Anterior cingulate cortex (tissue), 58 donors: ENCODE data around the gene SULT2B1.
"Not testable (repeated sequence)": the region's sequence is repeated elsewhere in the genome, so short reads cannot be mapped to it uniquely, and the experiment has no call there.

ENCODE experiments used
- DNase-seq, 58 donors: peaks; one replicate each; lab custom pipeline; 2025; lab: John Stamatoyannopoulos, UW

SULT2B1 gene

GRCh38 chr19:48524221-48524620 is 27.8 kb upstream of the SULT2B1 start:
- no peak for DNase-seq

- no peak for DNase-seq
These were observed 27.2 kb upstream of the SULT2B1 start for GRCh38 chr19:48524732-48525131.

GRCh38 chr19:48529156-48529555 is 22.8 kb upstream of the SULT2B1 start:
- DNase-seq = no peak

GRCh38 chr19:48530066-48530720 is 21.8 kb upstream of the SULT2B1 start:
- DNase-seq = no peak

GRCh38 chr19:48530770-48531169 is 21.2 kb upstream of the SULT2B1 start:
- no peak for DNase-seq

- no peak for DNase-seq
These were observed 18.2 kb upstream of the SULT2B1 start for GRCh38 chr19:48533770-48534169.

GRCh38 chr19:48537541-48537940 is 14.4 kb upstream of the SULT2B1 start:
- no peak for DNase-seq

GRCh38 chr19:48538057-48538456 is 13.9 kb upstream of the SULT2B1 start:
- not testable (repeated sequence) for DNase-seq

GRCh38 chr19:48539503-48540096 is 12.4 kb upstream of the SULT2B1 start:
- peak in 14 of 58 donors; percentile 2 to 77 (median 7) for DNase-seq

- peak in 4 of 58 donors; percentile 3 to 13 (median 6) for DNase-seq
These were observed 11.9 kb upstream of the SULT2B1 start for GRCh38 chr19:48540110-48540509.

- no peak for DNase-seq
These were observed 10.2 kb upstream of the SULT2B1 start for GRCh38 chr19:48541813-48542212.

- no peak for DNase-seq
These were observed 8.8 kb upstream of the SULT2B1 start for GRCh38 chr19:48543121-48543710.

- DNase-seq = no peak
These were observed 6.9 kb upstream of the SULT2B1 start for GRCh38 chr19:48544856-48545750.

- no peak for DNase-seq
These were observed 4.2 kb upstream of the SULT2B1 start for GRCh38 chr19:48547722-48548121.

GRCh38 chr19:48548253-48548911 is 3.6 kb upstream of the SULT2B1 start:
- no peak for DNase-seq

GRCh38 chr19:48549380-48549779 is 2.6 kb upstream of the SULT2B1 start:
- DNase-seq = no peak

GRCh38 chr19:48552406-48553322 is 692 bp downstream of the SULT2B1 start:
- DNase-seq = no peak

- no peak for DNase-seq
These were observed 1.9 kb downstream of the SULT2B1 start for GRCh38 chr19:48553676-48554384.
